GM18526 (cell line): ENCODE data around the gene BMP6.

Source experiments
- POLR2A ChIP-seq: IDR thresholded peaks from 3 replicates; pipeline ENCODE4 v1.6.1; 2011; ENCODE audit not compliant: insufficient read length; ENCODE audit errors: extremely low read depth

BMP6 gene

GRCh38 chr6:7727946-7728854, 2.3 kb downstream of the BMP6 start:
- TF ChIP-seq POLR2A: no peak

DNA sequence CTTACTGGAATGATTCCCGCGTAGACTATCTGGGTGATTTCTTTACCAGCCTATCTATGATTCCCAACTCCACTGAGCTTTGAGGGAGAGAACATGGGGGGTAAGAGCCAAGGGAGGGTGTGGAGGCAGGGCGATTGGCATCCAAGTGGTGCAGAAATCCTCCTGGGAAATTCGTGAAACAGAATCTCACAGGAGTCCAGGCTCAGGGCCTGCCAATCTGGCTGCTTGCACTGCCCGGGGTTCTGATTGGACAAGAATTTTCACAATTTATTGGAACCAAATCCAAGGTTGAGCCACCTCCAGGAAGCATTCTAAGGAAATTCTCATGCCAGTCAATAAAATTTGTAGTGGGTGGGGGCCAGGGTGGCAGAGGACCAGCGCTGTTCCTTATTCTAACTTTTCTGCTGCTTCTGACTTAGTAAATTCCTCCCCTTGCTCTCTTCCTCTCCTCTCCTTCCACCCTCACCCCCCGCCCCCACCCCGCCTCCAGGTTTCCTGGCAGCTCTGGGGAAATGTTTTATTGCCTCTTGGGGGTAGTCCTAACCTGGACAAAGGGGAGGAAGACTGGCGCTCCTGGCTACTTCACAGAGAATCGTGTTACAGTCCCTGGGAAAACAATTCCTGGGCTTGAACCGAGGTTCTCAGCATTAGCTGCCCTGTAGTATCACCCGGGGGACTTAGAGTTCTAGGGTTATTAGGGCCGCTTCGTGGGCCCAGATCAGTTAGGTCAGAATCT, 3.1 kb downstream of the BMP6 start:
- no peak for TF ChIP-seq POLR2A

DNA sequence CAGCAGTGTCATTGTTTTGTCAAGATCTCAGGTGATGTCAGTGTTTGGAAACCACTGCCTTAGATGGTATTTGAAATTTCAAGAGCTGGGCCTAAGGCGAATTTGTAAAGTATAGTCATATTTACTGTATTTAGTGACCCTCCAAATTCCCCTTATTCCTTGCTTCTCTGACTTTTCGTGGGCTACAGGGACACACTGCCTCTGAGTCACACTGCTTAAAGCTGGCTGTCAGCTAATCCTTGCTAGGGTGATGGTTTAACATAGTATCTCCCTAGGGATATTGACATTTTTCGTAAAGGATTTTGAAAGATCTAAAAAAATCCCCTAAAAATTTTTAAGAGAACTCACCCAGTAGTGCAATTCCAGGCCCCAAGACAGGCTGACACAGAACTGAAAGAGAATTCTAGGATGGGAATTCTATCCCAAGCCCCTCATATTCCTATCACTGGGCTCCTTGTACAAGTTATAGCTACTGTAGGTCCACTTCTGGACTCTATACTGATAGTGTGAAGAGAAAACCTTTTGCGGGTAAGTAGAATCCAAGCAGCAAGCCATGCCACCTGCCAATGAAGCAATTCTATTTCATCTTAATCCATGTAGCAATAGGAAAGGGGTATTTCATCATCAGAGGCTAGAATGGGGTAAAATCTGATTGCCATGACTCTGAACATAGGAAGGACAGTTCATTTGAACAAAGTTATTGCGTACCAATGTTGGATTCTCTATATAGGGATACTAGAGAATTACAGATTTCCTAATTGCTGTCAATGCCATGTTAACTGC, 4.3 kb downstream of the BMP6 start:
- no peak for TF ChIP-seq POLR2A

GRCh38 chr6:7730784-7731227, 4.9 kb downstream of the BMP6 start:
- TF ChIP-seq POLR2A: no peak

GRCh38 chr6:7731294-7731693, 5.4 kb downstream of the BMP6 start:
- no peak for TF ChIP-seq POLR2A

- no peak for TF ChIP-seq POLR2A
Observed at GRCh38 chr6:7732228-7732627, 6.3 kb downstream of the BMP6 start.

DNA sequence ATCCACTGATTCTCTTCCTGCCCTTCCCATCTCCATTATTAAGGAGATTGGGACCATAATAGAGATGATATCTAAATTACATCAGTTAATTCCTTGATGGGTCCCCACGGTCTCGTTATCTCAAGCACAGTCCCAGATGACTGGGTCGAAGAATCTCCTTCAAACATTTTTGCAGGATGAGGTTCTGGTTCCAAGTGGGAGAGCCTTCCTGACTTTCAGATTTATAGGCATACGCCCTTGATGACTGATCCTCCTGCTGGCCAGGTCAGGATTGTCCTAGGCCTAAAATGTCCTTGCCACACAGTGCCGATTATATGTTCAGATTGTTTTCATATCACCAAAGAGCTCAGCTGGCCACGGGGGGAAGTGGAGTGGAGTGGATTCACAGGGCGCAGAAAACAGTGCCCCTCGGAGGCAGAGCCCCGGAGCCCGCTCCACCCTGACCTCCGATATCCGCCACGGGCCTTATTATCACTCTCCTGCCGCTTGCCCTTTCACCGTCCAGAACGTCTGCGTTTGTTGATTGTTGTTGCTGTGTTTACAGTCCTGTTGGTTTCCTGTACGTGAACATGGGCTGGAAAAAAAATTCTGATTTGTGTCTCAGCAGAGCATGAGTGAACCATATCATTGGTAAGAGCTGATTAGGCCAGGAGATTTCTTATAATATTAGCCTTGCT, 8.9 kb downstream of the BMP6 start:
- no peak for TF ChIP-seq POLR2A

- TF ChIP-seq POLR2A: no peak
Observed at GRCh38 chr6:7737106-7737505, 11.2 kb downstream of the BMP6 start.

- TF ChIP-seq POLR2A: no peak
Observed at GRCh38 chr6:7737867-7738266, 12.0 kb downstream of the BMP6 start.

GRCh38 chr6:7742223-7742785, 16.4 kb downstream of the BMP6 start:
- no peak for TF ChIP-seq POLR2A

GRCh38 chr6:7745942-7746341, 20.0 kb downstream of the BMP6 start:
- TF ChIP-seq POLR2A: no peak

DNA sequence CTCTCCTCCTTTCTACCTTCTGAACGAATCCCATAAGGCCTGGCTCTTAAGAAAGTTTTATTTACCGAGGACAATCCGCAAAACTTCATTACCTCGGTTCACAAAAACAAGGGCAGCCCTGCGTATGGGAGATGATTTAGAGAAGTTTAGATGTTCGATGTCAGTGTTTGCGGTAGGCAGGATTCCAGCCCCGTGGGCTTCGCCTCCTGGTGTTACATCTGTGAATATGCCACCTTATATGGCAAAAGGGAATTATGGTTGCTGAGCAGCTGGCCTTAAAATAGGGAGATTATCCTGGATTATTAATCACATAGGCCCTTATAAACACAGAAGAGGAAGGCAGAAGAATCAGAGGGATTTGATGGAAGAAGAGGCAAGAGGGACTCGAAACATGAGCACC, 21.1 kb downstream of the BMP6 start:
- no peak for TF ChIP-seq POLR2A

- no peak for TF ChIP-seq POLR2A
Observed at GRCh38 chr6:7747433-7747832, 21.5 kb downstream of the BMP6 start.

DNA sequence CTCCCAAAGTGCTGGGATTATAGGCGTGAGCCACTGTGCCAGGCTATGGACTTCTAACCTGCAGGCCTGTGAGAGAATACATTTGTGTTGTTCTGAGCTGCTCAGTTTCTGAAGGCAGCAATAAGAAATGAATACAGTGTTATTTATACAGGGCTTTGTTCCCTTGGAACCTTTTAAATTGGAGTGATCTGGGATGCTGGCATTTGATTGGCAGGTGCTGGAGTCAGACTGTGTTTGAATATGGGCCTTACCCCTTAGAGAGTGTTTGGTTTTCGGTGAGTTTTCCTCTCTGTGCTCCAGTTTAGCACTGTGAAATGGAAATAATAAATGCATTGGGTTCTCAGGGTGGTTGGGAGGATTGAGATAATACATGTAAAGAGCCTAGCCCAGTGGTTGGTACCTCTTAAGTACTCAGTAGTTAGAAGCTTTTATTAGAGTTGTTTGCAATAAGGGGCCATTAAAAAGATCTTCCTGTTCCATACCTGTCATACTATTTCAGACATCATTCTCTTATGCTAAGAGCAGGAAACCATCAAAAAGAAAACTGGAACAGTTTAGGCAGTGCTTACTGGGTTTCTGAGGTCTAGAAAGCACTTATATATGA, 22.1 kb downstream of the BMP6 start:
- TF ChIP-seq POLR2A: no peak
